ENCODE measurements around the gene ZNF683. TPM values are rescaled to one million over a fixed set of nuclear protein-coding genes. Genes with fewer than 3 reads are reported as not detected.
A peak's percentile ranks its signal among the peaks of the same experiment; 100 is the strongest.

Gene ZNF683
- total and polyA plus RNA-seq, 2 of the 4 experiments (the other 2 are of a cell fraction), result not detected

- Histone ChIP-seq H2AK9ac (replicated peaks; ENCODE audit: low read depth, low read length, poor library complexity) (no peak overlapping the region), H4K5ac (ENCODE audit: low read depth, low read length) (no peak overlapping the region), H3K79me1 (ENCODE audit: low read depth in 1 of 2, low read length in 2 of 2) (no peaks in the 10 kb centered on the region), H3K56ac (ENCODE audit: extremely low read depth, insufficient read depth, low read length) (no peak overlapping the region), H2BK15ac (ENCODE audit: low read depth, low read length) (no peak overlapping the region), H4K8ac (ENCODE audit: low read depth in 2 of 2, low read length in 2 of 2) (no peak overlapping the region), H3K4me2 (ENCODE audit: low read depth, low read length) (no peak overlapping the region), H2BK5ac (ENCODE audit: low read depth, low read length, poor library complexity, severe bottlenecking) (no peak overlapping the region), H3K14ac (replicated peaks; ENCODE audit: low read depth, low read length) (no peak overlapping the region), H3K4me3 (ENCODE audit: insufficient read depth, low read depth, low read length) (no peak overlapping the region), H3K9me1 (ENCODE audit: insufficient read depth, low read length) (no peaks in the 10 kb centered on the region), H3K9me3 (ENCODE audit: control insufficient read depth, insufficient read depth, low read length) (no peaks in the 10 kb centered on the region), H3K4me1 (ENCODE audit: control insufficient read depth, insufficient read depth, low read length) (no peaks in the 10 kb centered on the region; the same call in 1 of the 2 replicates), H4K20me1 (ENCODE audit: insufficient read depth, low read length) (no peaks in the 10 kb centered on the region), H3K27me3 (ENCODE audit: control insufficient read depth, insufficient read depth, low read length) (peaks cover 83% of the 10 kb centered on the region), H2AK5ac (ENCODE audit: low read depth, low read length) (no peak overlapping the region), H3K23ac (ENCODE audit: low read depth, low read length) (no peak overlapping the region), H2AFZ (replicated peaks; ENCODE audit: low read length, poor library complexity) (peak overlapping the region; percentile 44), H4K91ac (ENCODE audit: insufficient read depth, low read depth, low read length) (no peak overlapping the region), H3K36me3 (ENCODE audit: control insufficient read depth, insufficient read depth, low read length) (no peaks in the 10 kb centered on the region), H2BK20ac (ENCODE audit: low read depth, low read length) (no peak overlapping the region), H2BK120ac (ENCODE audit: low read depth, low read length) (no peak overlapping the region), H3K27ac (ENCODE audit: insufficient read depth, low read length) (no peak overlapping the region), H3K18ac (ENCODE audit: low read depth, low read length) (no peak overlapping the region), H3K4ac (ENCODE audit: low read depth, low read length) (no peak overlapping the region), H3K9ac (ENCODE audit: low read depth, low read length) (no peak overlapping the region)
- no TSS peak for BruUV-seq (replicated peaks)
- WGBS, 2 experiments (ENCODE audit: extremely low coverage in 2 of 2, insufficient read length in 1 of 2), result 42% methylated on average over 6 of the region's 15 CpGs; no CpG with 5 or more reads in 1 of the 2 experiments
- no peak for TF ChIP-seq RAD21 (IDR thresholded peaks at IDR 0.05; ENCODE audit: low read length)
- no peak for TF ChIP-seq BHLHE40 (IDR thresholded peaks at IDR 0.05; ENCODE audit: low read depth, low read length)
- no peak for TF ChIP-seq USF2 (IDR thresholded peaks at IDR 0.05; ENCODE audit: low read depth, low read length)
- TF ChIP-seq CTCF (conservative IDR thresholded peaks at IDR 0.05; ENCODE audit: low read depth, low read length), result no peak
- POLR2A ChIA-PET (ENCODE audit: unreplicated experiment), result no interaction called here
- ATAC-seq (ENCODE audit: low read depth) (no peak), DNase-seq (no peak)
- in situ Hi-C loops (cut with MboI; ENCODE audit: low sequenced_read_pairs), result no loop called here
- dilution Hi-C loops (cut with HindIII; ENCODE audit: low sequenced_read_pairs, unreplicated experiment), result no loop called here
- CTCF ChIA-PET, result no interaction called here
- intact Hi-C loops (cut with micrococcal nuclease), result no loop called here
Observed at GRCh38 chr1:26358411-26359384, 13.9 kb downstream of the ZNF683 start.
